ENCODE measurements around the gene UNK. TPM values are rescaled to one million over a fixed set of nuclear protein-coding genes. Genes with fewer than 3 reads are reported as not detected.

The UNK gene
- total RNA-seq, 6 donors from 2014 or later: 22.4 to 97.4 (median 31.4) TPM

DNA sequence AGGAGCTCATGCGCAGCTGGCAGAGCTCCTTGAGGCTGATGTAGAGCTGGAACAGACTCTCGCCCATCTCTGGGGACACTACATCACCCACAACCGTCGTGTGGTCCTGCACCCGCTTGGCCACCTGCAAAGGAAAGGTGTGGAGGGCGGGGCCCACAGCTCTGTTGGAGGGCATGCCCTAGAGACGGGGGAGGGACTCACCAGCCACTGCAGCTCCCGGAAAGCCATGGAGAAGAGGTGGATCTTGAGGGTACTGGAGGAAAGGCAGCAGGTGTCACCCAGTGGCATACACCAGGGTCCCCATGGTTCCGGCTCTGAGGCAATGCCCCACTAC is 51.0 kb downstream of the UNK start:
- no peak overlapping the region for H3K27ac ChIP-seq
- no peak for ATAC-seq (ENCODE audit: low FRiP score in 2 of 2)
- H3K36me3 ChIP-seq: peaks cover 0 to 64% (median 50%) of the 10 kb centered on the region in 4 donors

DNA sequence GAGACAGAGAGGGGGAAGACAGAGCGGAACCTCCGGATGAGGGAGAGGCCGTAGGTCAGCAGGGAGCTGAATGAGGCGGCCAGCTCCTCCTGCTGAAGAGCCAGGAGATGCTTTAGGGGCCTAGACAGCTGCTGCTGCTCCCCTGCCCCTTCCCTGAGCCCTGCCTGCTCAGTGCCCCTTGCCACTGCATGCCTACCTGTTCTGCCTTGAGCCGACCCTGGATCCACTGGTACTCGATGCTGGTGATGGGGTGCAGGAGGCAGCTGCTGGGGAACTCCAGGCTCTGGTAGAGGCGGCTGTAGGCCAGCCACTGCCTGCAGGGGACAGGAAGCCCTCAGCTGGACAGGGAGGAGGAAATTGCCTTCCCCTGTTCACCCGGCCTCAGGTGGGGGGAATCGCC is 52.0 kb downstream of the UNK start:
- Histone ChIP-seq H3K36me3 (peaks cover 0 to 57% (median 43%) of the 10 kb centered on the region in 4 donors), H3K9me3 (no peaks in the 10 kb centered on the region), H3K27ac (no peak overlapping the region), H3K27me3 (no peaks in the 10 kb centered on the region), H3K4me3 (no peak overlapping the region), H3K4me1 (peaks cover 0 to 14% (median 7%) of the 10 kb centered on the region in 4 donors)
- TF ChIP-seq POLR2A (IDR thresholded peaks at IDR 0.05) (no peak), POLR2AphosphoS5 (IDR thresholded peaks at IDR 0.05) (no peak), EP300 (IDR thresholded peaks at IDR 0.05) (no peak)
- TF ChIP-seq, protein P1, sequence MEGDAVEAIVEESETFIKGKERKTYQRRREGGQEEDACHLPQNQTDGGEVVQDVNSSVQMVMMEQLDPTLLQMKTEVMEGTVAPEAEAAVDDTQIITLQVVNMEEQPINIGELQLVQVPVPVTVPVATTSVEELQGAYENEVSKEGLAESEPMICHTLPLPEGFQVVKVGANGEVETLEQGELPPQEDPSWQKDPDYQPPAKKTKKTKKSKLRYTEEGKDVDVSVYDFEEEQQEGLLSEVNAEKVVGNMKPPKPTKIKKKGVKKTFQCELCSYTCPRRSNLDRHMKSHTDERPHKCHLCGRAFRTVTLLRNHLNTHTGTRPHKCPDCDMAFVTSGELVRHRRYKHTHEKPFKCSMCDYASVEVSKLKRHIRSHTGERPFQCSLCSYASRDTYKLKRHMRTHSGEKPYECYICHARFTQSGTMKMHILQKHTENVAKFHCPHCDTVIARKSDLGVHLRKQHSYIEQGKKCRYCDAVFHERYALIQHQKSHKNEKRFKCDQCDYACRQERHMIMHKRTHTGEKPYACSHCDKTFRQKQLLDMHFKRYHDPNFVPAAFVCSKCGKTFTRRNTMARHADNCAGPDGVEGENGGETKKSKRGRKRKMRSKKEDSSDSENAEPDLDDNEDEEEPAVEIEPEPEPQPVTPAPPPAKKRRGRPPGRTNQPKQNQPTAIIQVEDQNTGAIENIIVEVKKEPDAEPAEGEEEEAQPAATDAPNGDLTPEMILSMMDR (IDR thresholded peaks at IDR 0.05): no peak
- DNase-seq (no peak), ATAC-seq (ENCODE audit: low FRiP score in 2 of 2) (no peak)
- WGBS, 2 donors: 84 to 86% methylated on average over 9 of the region's 9 CpGs

More for the DNA sequence above, 51.0 kb downstream of the UNK start:
- TF ChIP-seq, protein P1 (IDR thresholded peaks at IDR 0.05): no peak
- no peak for TF ChIP-seq EP300 (IDR thresholded peaks at IDR 0.05)
- TF ChIP-seq POLR2A (IDR thresholded peaks at IDR 0.05): no peak
- no peak for TF ChIP-seq POLR2AphosphoS5 (IDR thresholded peaks at IDR 0.05)
- H3K4me3 ChIP-seq: no peak overlapping the region
- WGBS, 2 donors: 96% methylated on average over 9 of the region's 9 CpGs; no CpG with 5 or more reads in 1 of the 2 donors
- peaks cover 0 to 14% (median 7%) of the 10 kb centered on the region in 4 donors for H3K4me1 ChIP-seq
- H3K27me3 ChIP-seq: no peaks in the 10 kb centered on the region
- DNase-seq: no peak
- H3K9me3 ChIP-seq: no peaks in the 10 kb centered on the region

DNA sequence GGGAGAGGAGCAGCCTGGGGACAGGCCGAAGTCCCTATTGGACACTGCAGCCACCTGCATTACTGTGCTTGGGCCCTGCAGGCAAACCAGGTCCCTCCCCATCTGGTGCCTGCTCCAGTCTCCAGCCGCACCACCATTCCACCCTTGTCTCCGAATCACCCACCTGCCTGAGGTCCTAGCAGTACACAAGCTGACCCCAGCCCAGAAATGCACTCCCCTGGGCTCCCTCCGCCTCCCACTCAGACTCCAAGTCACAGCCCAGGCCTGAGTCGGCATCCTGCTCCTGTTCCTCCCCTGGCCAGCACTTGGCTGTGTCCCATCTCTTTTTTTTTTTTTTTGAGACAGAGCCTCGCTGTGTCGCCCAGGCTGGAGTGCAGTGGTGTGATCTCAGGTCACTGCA is 53.3 kb downstream of the UNK start:
- DNase-seq: no peak
- Histone ChIP-seq H3K36me3 (peaks cover 0 to 61% (median 43%) of the 10 kb centered on the region in 4 donors), H3K9me3 (no peaks in the 10 kb centered on the region), H3K27ac (no peak overlapping the region), H3K4me1 (peaks cover under 1 to 10% (median 5%) of the 10 kb centered on the region in 4 donors), H3K4me3 (no peak overlapping the region), H3K27me3 (no peaks in the 10 kb centered on the region)
- no peak for ATAC-seq (ENCODE audit: low FRiP score in 2 of 2)
- TF ChIP-seq POLR2AphosphoS5 (IDR thresholded peaks at IDR 0.05) (no peak), EP300 (IDR thresholded peaks at IDR 0.05) (no peak), POLR2A (IDR thresholded peaks at IDR 0.05) (no peak)
- TF ChIP-seq, protein P1 (IDR thresholded peaks at IDR 0.05): no peak
- 79 to 87% methylated on average over 6 to 7 of the region's 7 CpGs for WGBS, 2 donors

DNA sequence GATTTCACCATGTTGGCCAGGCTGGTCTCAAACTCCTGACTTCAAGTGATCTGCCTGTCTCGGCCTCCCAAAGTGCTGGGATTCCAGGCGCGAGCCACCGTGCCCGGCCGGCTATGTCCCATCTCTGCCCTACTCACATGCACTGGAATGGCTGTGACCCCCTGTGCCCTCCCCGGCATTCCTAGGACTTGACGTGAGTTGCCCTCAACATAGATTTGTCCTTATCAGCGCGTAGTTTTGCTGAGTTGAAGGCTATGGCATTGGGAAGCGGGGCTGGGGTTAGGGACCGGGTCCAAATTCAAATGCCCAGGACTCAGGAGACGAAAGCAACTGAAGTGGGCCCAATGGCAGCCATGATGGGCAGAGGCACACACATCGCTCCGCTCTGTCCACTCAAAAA is 53.8 kb downstream of the UNK start:
- peaks cover 5 to 13% (median 9%) of the 10 kb centered on the region in 4 donors for H3K4me1 ChIP-seq
- no peak overlapping the region for H3K27ac ChIP-seq
- peaks cover 0 to 61% (median 43%) of the 10 kb centered on the region in 4 donors for H3K36me3 ChIP-seq
- no peak for ATAC-seq (ENCODE audit: low FRiP score in 2 of 2)
- no peak for DNase-seq
- H3K27me3 ChIP-seq: no peaks in the 10 kb centered on the region
- 88 to 94% methylated on average over 15 of the region's 15 CpGs for WGBS, 2 donors
- TF ChIP-seq POLR2AphosphoS5 (IDR thresholded peaks at IDR 0.05) (no peak), EP300 (IDR thresholded peaks at IDR 0.05) (no peak), POLR2A (IDR thresholded peaks at IDR 0.05) (no peak)
- TF ChIP-seq, protein P1 (IDR thresholded peaks at IDR 0.05): no peak
- H3K9me3 ChIP-seq: no peaks in the 10 kb centered on the region
- H3K4me3 ChIP-seq: no peak overlapping the region

All from upper lobe of left lung (tissue), 6 donors.